Measurements from ENCODE around the gene HMGB3.
"Not testable (repeated sequence)": the region's sequence is repeated elsewhere in the genome, so short reads cannot be mapped to it uniquely, and the experiment has no call there.

Gene HMGB3

GRCh38 chrX:150980186-150980585 is 2.9 kb upstream of the HMGB3 start:
- FAIRE-seq: no peak

GRCh38 chrX:150980711-150981110 is 2.4 kb upstream of the HMGB3 start:
- no peak for FAIRE-seq

GRCh38 chrX:150982235-150982787 is 824 bp upstream of the HMGB3 start:
- no peak for FAIRE-seq

GRCh38 chrX:150983521-150984168 is 510 bp downstream of the HMGB3 start:
- FAIRE-seq: no peak

- FAIRE-seq: no peak
Observed at GRCh38 chrX:150984169-150984824, 1.2 kb downstream of the HMGB3 start.

- not testable (repeated sequence) for FAIRE-seq
Observed at GRCh38 chrX:150987687-150988086, 4.6 kb downstream of the HMGB3 start.

- no peak for FAIRE-seq
Observed at GRCh38 chrX:150989420-150989819, 6.3 kb downstream of the HMGB3 start.

- no peak for FAIRE-seq
Observed at GRCh38 chrX:150990910-150991309, 7.8 kb downstream of the HMGB3 start.

- no peak for FAIRE-seq
Observed at GRCh38 chrX:151000861-151001331, 17.8 kb downstream of the HMGB3 start.

GRCh38 chrX:151004085-151004484 is 20.9 kb downstream of the HMGB3 start:
- no peak for FAIRE-seq

GRCh38 chrX:151006410-151007109 is 23.4 kb downstream of the HMGB3 start:
- no peak for FAIRE-seq

GRCh38 chrX:151009582-151009981 is 26.4 kb downstream of the HMGB3 start:
- no peak for FAIRE-seq

GRCh38 chrX:151013164-151013743 is 30.1 kb downstream of the HMGB3 start:
- FAIRE-seq: no peak

- FAIRE-seq: no peak
Observed at GRCh38 chrX:151015684-151016083, 32.5 kb downstream of the HMGB3 start.

GRCh38 chrX:151019856-151020255 is 36.7 kb downstream of the HMGB3 start:
- no peak for FAIRE-seq

- FAIRE-seq: no peak
Observed at GRCh38 chrX:151030845-151031244, 47.7 kb downstream of the HMGB3 start.

GRCh38 chrX:151031391-151031975 is 48.3 kb downstream of the HMGB3 start:
- no peak for FAIRE-seq

- FAIRE-seq: no peak
Observed at GRCh38 chrX:151039351-151039750, 56.2 kb downstream of the HMGB3 start.

All from endometrium (tissue), 2 donors.